GM18867 (cell line): ENCODE results near the gene LRRC47.

Experiments used
- ATAC-seq: cut with Tn5 transposase; IDR thresholded peaks from one replicate; pipeline ENCODE4 v1.9.1; 2021; ENCODE audit warnings: mild to moderate bottlenecking, moderate library complexity; ENCODE audit not compliant: unreplicated experiment

The LRRC47 gene

DNA sequence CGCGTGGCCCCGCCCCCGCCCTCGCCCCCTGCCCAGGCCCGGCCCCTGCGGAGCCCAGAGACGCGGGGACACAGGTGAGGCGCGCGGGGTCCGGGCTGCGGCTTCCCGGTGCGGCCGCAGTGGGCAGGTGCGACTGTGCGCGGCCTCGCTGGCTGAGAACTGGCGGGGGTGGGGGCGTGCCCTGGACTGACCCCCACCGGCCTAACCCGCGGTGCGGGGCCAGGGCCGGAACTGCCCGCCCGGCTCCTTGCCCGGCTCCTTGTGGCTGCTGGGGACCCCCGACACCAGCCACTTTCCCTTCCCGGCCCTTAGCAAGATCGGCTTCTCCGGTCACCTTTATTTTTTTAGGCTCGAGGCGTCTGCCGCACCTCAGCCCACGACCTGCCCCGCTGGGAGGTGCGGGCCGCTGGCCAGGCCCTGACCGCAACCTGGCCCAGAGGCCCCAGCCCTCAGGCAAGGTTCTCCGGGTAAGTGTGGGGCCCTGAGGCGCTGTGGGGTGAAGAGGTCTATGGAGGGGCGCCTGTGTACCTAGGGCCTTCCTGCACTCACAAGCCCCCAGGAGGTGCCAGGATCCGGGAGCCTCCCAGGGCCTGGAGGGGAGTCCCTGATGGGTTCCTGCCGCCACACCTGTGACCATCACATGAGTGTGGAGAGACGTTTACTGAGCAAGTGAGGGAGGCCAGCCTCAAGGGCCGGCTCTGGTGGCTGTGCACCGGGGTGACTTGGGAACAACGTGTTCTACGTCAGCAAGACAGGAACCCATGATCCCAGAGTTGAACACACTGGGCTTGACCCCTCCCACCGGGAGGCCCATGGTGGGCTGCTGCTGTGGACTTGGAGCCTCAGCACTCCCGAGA lies 23.4 kb downstream of the LRRC47 start, which contains the start of gene SMIM1:
Gene SMIM1, plus strand, starts transcription at position 35 of the 857 bp plus-strand sequence. CDS start 2,625 bp downstream, outside the sequence.
- peak; percentile 5 for ATAC-seq

DNA sequence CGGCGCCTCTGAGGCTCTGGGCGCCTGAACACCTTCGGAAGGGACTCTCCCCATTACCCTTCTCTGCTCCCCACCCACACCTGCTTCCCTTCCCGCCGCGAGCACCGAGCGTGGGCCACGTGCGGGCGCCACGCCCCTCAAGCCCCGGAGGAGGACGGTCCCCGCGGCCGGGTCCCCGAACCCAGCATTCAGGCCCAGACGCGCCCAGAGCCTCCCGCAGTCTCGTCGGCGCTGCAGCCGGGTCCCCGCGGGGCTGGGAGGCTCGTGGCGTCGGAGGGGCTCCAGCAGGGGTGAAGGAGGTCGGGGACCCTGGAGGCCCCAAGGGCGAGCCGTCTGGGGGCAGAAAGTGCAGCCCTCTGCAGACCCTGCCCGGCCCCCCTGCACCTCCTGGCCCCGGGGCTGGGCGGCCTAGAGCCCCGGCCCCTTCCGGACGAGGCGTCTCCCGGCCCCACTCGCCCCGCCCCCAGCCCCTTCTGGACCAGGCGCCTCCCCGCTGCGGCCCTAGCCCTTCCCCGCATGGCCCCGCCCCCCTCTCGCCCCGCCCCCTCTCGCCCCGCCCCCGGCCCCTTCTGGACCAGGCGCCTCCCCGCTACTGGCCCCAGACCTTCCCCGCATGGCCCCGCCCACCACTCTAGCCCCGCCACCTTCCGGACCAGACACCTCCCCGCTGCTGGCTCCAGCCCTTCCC lies 24.1 kb downstream of the LRRC47 start:
- ATAC-seq, result peak; percentile 56

DNA sequence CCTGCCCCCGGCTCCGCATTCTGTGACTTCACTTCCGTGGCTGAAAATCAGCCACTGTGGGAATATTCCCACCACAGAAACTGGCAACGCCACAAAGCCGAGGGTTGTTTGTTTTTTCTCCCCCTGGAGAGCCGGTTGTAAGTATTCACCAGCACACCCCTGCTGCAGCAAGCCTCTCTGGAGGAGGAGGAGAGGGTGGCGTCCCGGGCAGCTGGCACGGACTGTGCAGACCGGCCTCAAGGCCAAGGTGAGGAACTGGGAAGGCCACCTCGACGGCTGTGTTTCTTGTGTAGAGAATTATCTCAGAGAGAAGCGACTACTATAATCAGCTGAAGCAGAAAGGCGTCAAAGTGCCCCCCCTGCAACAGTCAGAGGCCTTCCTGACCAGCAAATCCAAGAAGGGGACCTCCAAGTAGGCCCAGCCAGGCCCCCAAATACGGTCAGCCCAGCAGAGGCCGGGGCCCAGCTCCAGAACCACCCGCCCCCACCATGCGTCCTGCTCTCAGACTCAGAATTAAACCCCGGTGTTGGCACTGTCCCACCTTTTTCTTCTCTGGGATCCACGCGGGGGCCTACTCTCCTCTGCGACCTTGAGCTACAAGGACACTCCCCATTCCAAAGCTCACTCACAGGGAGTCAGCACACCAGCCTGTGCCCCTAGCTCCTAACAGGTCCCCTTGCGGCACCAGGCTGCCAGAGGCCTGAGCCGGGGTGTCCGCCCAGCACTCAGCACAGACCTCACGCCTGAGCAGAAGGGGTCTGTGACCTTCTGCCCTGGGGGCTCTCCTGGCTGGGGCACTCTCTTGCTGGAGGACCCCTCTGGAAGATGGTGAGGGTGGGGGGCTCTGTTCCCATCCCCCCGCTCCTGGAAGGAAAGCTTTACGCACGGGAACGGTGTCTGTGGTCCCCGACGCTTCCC lies 24.9 kb downstream of the LRRC47 start:
- ATAC-seq, result no peak

DNA sequence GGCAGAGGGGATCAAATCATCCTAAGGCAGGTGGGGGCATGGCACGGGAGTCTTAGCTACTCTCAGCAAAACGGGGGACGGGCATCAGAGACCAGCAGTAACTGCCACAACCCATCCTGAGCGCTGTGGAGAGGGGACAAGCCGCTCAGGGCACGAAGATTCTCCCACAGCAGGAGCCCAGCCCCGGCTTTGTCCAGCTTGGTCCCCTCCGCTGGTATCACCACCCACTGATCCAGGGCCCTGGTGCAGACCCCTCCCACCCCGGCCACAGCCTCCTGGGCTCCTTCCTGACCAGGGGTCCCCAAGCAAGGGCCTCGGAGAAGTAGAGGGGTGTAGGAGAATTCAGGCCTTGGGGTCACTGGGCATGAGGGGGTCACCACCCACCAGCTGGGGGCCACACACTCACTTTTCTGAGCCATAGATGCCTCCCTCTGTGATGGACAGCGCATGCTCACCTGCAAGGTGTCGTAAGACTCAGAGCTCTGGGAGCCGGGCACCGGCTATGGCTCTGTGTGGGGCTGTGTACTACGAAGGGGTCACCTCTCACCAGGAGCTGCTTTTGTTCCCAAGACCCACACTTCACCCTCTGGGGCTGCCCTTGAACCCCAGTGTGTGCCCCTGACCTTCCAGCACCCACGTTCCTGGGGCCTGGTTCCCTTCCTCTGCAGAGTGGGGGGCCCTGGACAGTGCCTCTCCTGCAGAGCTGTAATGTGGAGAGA lies 26.1 kb downstream of the LRRC47 start:
- no peak for ATAC-seq

DNA sequence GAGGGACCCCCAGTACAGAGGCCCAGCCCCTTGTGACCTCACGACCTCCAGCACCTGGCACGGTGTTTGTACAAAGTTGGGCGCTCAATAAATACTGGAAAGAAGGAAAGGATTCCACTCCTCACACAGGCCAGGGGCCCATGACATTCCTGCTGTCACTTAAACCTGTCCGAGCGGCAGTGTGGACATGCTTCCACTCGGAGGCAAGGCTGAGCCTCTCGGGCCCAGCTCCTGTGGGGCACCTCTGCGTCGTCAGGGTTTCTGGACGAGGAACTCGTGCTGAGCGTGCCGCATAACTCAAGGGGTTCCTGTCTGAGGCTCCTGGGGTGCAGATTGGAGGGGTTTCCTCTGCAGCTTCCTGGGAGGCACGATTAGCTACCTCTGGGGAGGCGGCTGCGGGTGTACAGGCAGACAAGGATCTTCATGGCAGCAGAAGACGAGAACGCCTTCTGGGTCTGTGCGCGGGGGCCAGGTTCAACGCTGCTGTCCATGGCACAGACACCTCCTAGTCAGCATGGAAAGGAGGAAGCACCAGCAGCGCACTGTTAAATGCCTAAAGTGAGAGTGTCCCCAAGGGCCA lies 27.4 kb downstream of the LRRC47 start:
- ATAC-seq, result no peak

DNA sequence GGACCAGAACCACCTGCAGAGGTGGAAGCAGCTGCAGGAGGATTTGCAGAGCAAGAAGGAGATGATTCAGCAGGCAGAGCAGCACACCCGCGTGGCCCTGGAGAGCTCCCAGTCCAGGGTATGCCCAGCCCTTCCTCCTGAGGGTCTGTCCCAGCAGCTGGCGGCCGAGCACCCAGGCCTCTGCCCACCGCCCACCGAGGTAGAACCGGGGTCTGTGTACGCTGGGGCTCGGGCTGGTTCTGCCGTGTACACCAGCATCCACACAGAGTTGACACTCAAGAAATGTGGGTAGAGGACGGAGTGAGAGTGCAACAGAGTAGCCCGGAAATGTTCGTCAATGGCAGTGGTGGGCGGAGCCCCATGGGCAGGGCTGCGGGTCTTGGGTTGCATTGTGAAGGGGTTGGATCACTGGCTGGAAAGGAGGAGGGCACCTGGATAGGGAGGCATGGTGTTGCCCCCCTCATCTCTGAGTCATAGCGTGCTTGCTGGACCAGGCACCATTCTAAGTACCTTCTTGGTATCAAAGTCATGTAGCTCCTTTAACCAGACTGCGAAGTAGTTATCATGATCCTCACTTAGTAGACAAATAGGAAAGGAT lies 28.9 kb downstream of the LRRC47 start:
- ATAC-seq, result no peak

DNA sequence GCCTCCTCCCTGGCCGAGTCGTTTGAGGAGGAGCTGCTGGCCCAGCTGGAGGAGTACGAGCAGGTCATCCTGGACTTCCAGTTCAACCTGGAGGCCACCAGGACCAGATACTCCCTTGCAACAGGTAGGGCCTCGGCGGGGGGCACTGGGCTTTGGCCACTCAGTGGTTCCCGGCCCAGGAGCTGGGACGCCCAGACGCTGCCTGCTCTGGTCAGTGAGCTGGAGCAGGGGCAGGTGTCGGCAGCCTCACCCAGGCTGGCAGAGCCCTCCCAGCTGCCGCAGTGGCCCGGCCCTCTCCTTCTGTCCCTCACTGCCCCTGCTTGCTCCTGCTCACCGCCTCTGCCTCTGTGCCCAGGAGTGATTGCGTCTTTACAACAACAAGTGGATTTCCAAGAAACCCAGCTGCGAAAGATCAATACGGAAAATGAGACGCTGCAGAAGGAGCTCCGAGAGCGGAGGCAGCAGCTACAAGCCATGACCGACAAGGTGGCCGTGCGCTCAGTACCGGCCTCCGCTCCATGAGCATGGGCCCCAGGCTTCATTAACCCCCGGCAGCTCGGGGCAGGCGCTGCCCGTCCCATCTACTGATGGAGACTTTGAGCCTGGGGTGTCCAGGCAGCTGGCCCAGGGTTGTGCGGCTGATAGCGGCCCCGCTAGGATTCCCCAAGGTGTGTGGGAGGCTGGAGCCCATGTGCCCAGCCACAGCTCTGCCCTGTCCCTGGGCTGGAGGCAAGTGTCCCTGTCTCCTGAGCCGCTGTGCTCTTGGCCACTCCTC lies 32.8 kb downstream of the LRRC47 start:
- no peak for ATAC-seq

DNA sequence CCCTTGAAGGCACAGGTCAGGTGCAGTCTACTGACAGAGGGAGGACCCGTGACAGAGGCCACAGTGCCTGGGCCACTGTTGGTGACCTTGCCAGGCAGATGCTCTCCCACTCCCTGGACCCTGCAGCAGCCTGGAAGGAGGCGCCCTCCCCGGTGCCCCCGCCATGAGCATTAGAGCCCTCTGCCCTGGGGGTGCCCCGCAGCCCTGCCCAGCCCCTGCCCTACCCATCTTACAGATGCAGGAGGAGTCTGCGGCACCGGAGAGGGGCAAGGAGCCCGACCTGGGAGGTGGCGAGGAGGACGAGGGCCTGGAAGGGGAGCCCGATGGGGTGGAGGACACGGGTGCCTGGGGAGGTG lies 33.4 kb downstream of the LRRC47 start:
- ATAC-seq, result no peak

DNA sequence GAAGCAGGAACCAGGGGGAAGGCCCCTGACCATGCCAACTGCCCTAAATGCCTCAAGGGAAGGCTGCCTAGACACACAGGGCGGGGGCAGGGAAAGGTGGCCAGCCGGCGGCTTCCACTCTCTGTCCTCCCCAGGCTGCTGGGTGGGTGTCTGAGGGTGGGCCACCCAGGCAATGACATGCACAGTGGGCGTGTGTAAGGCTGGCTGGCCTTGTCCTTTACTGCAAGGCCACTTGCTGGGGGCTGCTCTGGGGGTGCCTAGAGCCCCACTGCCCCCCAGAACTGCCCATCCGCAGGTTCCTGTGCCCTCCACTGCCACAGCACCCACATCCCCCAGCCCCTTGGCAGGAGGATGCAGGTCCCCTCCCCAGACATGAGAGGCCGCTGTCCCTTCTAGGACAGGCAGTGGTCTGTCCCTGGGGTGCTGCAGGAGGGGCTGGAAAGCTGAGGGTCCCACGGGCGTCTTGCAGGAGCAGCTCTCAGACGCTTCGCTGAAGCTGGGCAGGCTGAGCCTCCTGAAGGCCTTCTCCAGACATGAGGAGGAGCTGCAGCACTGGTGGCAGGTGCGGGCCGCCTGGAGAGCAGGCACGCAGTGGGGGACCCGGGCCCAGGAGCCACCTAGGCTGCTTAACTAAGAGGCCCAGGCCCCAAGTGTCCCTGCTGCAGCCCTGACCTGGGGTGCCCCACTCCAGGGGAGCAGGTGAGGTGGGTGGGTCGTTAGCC lies 34.0 kb downstream of the LRRC47 start:
- no peak for ATAC-seq

DNA sequence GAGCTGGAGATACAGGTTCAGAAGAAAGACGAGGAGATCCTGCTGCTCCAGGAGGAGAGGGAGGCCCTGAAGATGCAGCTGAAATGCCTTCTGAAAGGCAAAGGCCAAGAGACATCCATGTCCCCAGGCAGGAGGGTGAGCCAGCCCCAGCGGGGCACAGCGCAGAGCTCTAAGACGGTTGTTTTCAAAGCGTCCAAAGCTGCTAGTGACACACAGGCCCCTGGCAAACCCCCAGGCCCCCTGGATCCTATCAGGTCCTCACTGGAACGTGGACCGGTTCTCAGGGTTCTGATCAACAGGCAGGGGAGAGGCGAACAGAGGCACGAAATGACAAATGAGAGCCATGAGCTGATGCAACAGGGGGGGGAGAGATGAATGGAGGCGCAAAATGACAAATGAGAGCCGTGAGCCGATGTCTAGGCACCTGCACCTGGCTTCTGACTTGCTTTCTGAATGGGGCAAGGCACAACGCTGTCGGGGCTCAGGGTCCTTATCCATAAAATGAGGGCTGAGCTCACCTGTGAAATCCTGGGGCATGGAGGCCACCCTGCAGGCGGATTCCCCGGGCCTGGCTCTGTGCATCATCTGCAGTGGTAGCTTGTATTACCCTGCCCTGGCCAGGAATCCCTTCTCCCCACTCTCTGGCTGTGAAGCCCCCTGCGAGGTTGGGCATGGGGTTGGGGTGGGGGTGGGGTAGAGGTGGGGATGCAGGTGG lies 34.8 kb downstream of the LRRC47 start:
- ATAC-seq, result no peak

DNA sequence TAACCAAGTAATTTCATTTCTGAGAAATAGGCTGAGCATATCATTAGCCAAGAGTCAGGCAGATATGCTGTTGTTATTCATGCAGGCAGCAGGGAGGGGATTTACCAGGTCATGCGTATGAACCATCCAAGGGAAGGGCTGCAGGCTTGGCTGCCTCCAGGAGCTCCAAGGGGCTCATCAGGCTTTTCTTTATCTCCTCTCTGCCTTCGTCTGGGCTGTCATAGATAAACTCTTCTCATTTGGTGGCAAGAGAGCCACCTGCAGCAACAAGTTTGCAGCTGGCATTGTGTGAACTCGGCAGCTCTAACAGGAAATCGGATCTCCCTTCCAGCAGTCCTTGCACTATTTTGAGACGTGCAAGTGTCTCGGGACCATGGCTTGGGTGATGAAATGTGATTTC lies 36.5 kb downstream of the LRRC47 start:
- ATAC-seq, result no peak

DNA sequence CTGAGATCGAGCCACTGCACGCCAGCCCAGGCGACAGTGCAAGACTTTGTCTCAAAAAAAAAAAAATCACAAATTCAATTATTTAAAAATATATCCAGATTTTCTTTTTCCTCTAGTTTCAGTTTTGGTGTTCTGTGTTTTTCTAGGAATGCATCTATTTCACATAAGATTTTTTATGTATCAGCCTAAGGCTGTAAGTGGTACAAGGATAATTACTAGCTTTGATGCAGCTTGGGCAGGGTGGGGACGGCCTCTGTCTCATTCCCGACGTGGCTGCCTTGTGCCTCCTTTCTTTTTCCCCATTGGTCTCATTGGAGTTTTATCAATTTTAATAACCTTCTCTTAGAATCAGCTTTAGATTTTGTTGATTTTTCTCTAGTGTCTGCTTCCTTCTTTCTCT lies 37.1 kb downstream of the LRRC47 start:
- no peak for ATAC-seq

DNA sequence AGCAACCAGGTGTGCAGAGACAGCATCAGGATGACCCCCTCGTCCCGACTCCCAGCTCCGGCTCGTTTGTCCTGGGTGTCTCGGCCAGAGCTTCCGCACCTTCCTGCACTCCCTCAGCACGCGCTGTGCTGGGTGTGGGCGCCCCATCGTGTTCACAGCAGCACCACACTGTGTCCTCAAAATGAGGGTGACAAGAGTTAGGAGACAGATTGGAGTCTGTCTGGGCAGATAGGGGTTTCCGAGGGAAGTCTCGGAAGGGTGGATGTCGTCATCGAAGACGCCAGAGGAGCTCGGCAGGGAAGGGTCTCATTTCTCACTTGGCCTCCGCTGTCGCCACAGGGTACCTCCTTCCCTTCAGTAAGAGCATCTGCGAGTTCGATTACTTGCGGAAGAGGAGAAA lies 39.9 kb downstream of the LRRC47 start:
- no peak for ATAC-seq

DNA sequence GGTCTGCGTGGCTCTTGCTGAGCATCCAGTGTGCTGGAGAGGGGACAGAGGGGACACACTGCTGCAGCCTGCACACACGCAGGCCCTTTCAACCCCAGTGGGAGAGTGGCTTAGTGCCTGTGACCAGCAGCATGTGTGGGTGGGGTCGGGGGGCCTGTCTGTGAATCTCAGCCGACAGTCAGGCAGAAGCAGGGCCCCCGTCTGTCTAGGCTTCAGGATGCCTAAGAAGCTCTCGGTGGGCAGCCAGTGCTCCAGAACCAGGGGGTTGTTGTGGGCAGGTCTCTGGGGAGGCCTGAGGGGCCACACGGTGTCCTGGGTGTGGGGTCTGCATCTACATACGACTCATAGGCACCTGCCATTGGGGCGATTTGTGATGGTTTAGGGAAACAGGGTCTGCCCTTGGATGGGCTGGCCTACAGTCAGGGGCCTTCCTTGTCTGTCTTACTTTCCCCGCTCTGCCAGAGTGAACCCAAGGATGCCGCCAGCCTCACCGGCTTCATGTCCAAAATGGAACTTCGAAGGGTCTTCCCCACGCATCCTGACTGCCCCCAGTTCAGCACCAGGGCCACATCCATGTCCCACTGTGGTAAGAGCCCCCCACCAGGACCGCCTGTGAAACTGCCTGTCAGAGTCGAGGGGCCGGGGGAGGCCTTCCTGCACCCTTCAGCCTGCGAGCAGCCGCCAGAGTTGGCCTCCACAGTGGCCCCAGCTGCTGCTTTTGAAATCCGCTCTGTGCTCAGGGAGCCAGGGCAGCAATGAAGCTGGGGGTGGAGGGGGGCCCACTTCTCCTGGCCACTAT lies 42.4 kb downstream of the LRRC47 start:
- no peak for ATAC-seq

DNA sequence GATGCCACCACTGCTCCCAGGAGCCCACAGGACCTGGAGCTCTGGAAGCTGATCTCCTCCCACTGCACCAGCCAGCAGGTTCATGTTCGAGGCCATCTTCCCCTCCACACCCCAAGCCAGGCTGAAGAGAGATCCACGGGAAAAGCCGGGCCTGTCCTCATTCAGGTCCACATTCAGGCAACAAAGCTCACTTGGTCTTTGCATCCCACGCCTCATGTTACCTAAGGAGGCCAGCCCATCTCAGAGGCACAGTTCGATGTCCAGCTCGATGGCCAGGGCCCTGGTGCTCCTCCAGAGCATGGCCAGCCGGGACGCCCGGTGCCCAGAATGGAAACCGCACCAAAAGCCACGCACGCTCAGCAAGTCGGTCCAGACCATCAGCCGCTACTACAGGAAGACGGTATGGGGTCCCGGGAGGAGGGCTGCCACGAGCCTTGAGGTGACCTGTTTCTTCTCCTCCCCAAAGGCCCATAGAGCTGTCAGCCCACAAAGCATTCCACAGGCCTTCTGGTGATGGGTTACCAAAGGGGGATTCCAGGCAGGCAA lies 43.8 kb downstream of the LRRC47 start, which contains the start of gene CCDC27:
Gene CCDC27, plus strand, starts transcription at position 51 of the 546 bp plus-strand sequence. Its CDS starts 32 bp downstream, at position 83.
- ATAC-seq, result no peak

DNA sequence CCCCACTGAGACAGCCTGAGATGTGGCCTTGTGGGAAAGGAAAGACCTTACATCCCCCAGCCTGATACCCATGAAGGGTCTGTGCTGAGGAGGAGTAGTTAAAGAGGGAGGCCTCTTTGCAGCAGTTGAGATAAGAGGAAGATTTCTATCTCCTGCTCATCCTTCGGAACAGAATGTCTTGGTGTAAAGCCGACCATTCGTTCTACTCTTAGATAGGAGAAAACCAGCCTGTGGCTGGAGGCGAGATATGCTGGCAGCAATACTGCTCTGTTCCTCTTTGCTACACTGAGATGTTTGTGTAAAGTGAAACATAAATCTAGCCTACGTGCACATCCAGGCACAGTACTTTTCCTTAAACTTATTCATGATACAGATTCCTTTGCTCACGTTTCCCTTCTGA lies 45.6 kb downstream of the LRRC47 start:
- no peak for ATAC-seq

DNA sequence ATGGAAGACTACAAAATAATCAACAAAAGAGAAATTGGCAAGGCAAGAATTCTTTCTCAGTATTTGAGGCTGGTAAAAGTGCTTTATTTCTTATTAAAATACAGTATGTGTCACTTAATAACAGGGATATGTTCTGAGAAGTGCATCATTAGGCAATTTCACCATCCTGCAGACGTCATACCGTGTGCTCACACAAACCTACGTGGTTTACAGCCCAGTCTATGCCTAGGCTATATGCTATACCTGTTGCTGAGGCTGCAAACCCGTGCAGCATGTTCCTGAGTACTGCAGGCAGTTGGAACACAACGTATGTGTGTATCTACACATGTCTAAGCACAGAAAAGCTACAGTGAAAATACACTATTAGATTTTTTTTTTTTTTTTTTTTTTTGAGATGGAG lies 46.8 kb downstream of the LRRC47 start:
- ATAC-seq, result no peak
